Measurements from ENCODE around the gene GAL3ST3.

GAL3ST3 gene

GRCh38 chr11:66042227-66042995, 6.5 kb downstream of the GAL3ST3 start:
- no peak overlapping the region for H3K4me3 ChIP-seq (replicated peaks; ENCODE audit: insufficient read depth, low read length)
- no peaks in the 10 kb centered on the region for H3K27me3 ChIP-seq (ENCODE audit: insufficient read depth, poor library complexity, severe bottlenecking)
- no peak for DNase-seq (ENCODE audit: low read depth in 1 of 2, low spot score in 1 of 2)
- TF ChIP-seq REST (IDR thresholded peaks at IDR 0.05; ENCODE audit: insufficient replicate concordance, low read depth), result no peak
- no peak for TF ChIP-seq SPI1 (IDR thresholded peaks at IDR 0.05; ENCODE audit: borderline replicate concordance, low read depth)
- no peak for TF ChIP-seq CTCF (IDR thresholded peaks at IDR 0.05; ENCODE audit: insufficient read depth, low read length)
- TF ChIP-seq GABPA (IDR thresholded peaks at IDR 0.05; ENCODE audit: low read depth), result no peak
- no peak for TF ChIP-seq POLR2AphosphoS5 (IDR thresholded peaks at IDR 0.05; ENCODE audit: low read depth)
- no peak overlapping the region for H3K27ac ChIP-seq (replicated peaks)

GRCh38 chr11:66039765-66040164, 9.2 kb downstream of the GAL3ST3 start:
- TF ChIP-seq SPI1 (IDR thresholded peaks at IDR 0.05; ENCODE audit: borderline replicate concordance, low read depth) (no peak), REST (IDR thresholded peaks at IDR 0.05; ENCODE audit: insufficient replicate concordance, low read depth) (no peak), GABPA (IDR thresholded peaks at IDR 0.05; ENCODE audit: low read depth) (no peak), CTCF (IDR thresholded peaks at IDR 0.05; ENCODE audit: insufficient read depth, low read length) (no peak), POLR2AphosphoS5 (IDR thresholded peaks at IDR 0.05; ENCODE audit: low read depth) (no peak)
- Histone ChIP-seq H3K27me3 (ENCODE audit: insufficient read depth, poor library complexity, severe bottlenecking) (peaks cover 2% of the 10 kb centered on the region), H3K27ac (replicated peaks) (no peak overlapping the region), H3K4me3 (replicated peaks; ENCODE audit: insufficient read depth, low read length) (no peak overlapping the region)
- no peak for DNase-seq (ENCODE audit: low read depth in 1 of 2, low spot score in 1 of 2)

GRCh38 chr11:66037327-66037726, 11.6 kb downstream of the GAL3ST3 start:
- H3K27me3 ChIP-seq (ENCODE audit: insufficient read depth, poor library complexity, severe bottlenecking), result peaks cover 2% of the 10 kb centered on the region
- H3K27ac ChIP-seq (replicated peaks), result no peak overlapping the region
- DNase-seq (ENCODE audit: low read depth in 1 of 2, low spot score in 1 of 2), result no peak
- TF ChIP-seq POLR2AphosphoS5 (IDR thresholded peaks at IDR 0.05; ENCODE audit: low read depth), result no peak
- TF ChIP-seq SPI1 (IDR thresholded peaks at IDR 0.05; ENCODE audit: borderline replicate concordance, low read depth), result no peak
- TF ChIP-seq CTCF (IDR thresholded peaks at IDR 0.05; ENCODE audit: insufficient read depth, low read length), result no peak
- TF ChIP-seq GABPA (IDR thresholded peaks at IDR 0.05; ENCODE audit: low read depth), result no peak
- no peak for TF ChIP-seq REST (IDR thresholded peaks at IDR 0.05; ENCODE audit: insufficient replicate concordance, low read depth)
- no peak overlapping the region for H3K4me3 ChIP-seq (replicated peaks; ENCODE audit: insufficient read depth, low read length)
